Globus pallidus (tissue), 1 donor: ENCODE measurements around the gene FADS6.
"Not testable (repeated sequence)": the region's sequence is repeated elsewhere in the genome, so short reads cannot be mapped to it uniquely, and the experiment has no call there.

Experiments
- DNase-seq: peaks from one replicate; pipeline ENCODE4 v3.0.0-alpha.2; 2015; ENCODE audit warnings: low spot score

FADS6 gene

GRCh38 chr17:74921026-74921681 is 27.7 kb upstream of the FADS6 start:
- DNase-seq: no peak

DNA sequence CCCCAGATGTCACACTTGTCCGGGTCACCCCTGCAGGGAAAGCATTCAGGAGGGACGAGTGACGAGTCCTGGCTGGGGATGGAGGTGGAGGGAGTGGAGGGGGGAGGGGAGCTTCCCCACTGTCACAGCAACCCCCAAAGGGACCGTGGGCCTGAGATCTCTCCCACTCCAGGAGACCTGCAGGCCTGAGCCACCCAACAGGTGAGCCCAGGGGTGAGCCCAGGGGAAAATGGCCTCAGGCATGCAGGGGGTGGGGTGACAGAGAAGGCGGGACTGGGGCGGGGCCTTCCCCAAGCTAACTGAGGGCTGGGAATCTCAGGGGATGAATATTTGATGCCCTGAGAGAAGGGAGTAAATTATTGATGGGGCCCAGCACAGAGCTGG is 27.2 kb upstream of the FADS6 start:
- no peak for DNase-seq

GRCh38 chr17:74920306-74920620 is 26.8 kb upstream of the FADS6 start:
- DNase-seq: no peak

DNA sequence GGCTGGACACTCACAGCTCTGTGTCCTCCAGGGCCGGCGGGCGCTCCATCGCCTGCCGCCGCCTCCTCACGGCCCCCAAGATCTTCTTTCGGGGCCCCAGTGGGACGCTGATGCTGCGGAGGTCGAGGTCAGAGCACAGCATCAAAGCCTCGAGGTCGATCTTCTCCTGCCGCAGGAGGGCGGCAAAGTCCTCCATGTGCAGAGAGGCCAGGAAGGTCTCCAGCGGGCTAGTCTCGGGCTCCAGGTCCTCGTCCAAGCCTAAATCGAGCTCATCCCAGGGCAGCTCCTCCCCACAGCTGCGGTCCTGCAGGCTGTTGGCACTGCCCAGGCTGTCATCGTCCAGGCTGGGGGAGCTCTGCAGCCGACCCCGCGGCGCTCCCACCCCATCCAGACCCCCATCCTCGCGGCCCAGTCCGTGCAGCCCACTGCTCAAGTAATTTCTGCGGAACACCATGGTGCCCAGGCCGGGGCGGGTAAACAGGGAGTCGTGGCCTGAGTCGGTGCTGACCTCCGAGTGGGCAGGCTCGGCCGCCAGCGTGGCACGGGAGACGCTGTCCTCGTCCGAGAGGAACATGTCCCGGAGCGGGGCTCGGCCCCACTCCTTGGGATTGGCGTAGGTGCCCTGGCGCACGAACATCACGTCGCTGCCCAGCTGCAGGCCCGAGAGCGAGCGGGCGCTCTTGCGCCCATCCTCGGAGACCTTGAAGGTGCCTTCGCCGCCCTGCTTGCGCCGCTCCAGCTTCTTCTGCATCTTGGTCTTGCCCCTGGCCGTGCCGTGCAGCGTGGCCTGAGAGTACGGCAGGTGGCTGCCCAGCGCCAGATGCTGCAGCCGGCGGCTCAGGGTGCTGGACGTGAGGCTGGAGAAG is 26.2 kb upstream of the FADS6 start:
- DNase-seq: no peak

GRCh38 chr17:74918906-74919305 is 25.5 kb upstream of the FADS6 start:
- no peak for DNase-seq

- DNase-seq: peak; percentile 13
Measured at GRCh38 chr17:74917430-74917829, 24.0 kb upstream of the FADS6 start.

- no peak for DNase-seq
Measured at GRCh38 chr17:74916851-74917199, 23.4 kb upstream of the FADS6 start.

GRCh38 chr17:74916136-74916850 is 22.9 kb upstream of the FADS6 start:
- DNase-seq: no peak

DNA sequence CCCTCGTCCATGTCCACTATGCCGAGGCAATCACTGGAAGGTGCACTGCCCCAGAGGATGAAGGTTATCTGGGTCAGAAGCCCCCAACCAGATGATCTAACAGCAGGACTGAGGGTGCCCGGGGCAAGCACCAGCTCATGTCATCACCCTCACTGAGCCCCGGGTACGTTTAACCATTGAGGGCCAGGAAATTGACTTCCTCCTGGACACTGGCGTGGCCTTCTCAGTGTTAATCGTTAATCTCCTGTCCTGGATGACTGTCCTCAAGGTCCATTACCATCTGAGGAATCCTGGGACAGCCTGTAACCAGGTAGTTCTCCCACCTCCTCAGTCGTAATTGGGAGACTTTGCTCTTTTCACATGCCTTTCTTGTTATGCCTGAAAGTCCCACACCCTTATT is 18.0 kb upstream of the FADS6 start:
- DNase-seq: not testable (repeated sequence)

DNA sequence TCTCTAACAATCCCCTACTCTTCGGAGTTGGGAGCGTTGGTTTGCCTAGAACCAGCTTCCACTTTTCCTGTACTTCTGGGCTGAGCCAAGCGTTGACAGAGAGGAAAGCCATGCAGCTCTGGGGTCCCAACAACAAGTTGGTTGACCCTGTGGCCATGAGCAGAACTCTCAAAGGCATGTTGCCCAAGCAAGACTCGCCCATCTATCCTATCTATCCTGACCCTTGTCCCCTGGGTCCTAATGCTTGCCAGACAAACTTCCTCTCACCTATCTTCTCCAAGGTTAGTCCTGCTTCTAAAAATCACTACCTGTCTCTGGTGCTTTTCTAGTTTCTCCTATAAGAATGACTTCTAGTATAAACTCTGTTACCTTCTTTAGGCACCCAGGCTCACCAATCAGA is 15.7 kb upstream of the FADS6 start:
- not testable (repeated sequence) for DNase-seq

DNA sequence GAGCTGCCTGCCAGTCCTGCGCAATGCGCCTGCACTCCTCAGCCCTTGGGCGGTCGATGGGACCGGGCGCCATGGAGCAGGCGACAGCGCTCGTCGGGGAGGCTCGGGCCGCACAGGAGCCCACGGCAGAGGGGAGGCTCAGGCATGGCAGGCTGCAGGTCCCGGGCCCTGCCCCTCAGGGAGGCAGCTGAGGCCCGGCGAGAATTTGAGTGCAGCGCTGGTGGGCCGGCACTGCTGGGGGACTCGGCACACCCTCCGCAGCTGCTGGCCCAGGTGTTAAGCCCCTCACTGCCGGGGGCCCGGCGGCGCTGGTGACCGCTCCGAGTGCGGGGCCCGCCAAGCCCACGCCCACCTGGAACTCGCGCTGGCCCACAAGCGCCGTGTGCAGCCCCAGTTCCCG is 13.6 kb upstream of the FADS6 start:
- DNase-seq: no peak

DNA sequence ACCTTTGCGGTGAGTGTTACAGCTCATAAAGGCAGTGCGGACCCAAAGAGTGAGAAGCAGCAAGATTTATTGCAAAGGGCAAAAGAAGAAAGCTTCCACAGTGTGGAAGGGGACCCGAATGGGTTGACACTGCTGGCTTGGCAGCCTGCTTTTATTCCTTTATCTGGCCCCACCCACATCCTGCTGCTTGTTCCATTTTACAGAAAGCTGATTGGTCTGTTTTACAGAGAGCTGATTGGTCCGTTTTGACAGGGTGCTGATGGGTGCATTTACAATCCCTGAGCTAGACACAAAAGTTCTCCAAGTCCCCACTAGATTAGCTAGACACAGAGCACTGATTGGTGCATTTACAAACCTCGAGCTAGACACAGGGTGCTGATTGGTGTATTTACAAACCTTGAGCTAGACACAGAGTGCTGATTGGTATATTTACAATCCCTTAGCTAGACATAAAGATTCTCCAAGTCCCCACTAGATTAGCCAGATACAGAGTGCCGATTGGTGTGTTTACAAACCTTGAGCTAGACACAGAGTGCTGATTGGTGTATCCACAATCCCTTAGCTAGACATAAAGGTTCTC is 12.9 kb upstream of the FADS6 start:
- not testable (repeated sequence) for DNase-seq

GRCh38 chr17:74904687-74905409 is 11.4 kb upstream of the FADS6 start:
- DNase-seq: no peak

DNA sequence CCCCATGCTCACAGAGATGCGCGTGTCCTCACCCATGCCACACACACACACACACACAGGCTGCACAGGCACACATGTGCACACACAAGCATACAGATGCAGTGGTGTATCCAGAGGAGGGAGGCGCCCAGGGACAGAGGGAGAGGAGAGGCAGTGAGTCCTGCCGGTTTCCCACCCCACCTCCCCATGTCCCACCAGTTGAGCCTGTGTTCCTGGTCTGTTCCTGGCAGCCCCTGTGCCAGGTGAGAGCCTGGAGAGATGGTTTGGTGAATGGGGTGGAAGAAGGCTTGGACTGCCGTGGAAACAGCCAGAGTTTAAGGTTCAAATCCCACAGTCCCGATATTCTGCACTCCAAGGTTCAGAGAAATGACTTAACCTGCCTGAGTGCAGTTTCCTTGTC is 10.2 kb upstream of the FADS6 start:
- DNase-seq: no peak

DNA sequence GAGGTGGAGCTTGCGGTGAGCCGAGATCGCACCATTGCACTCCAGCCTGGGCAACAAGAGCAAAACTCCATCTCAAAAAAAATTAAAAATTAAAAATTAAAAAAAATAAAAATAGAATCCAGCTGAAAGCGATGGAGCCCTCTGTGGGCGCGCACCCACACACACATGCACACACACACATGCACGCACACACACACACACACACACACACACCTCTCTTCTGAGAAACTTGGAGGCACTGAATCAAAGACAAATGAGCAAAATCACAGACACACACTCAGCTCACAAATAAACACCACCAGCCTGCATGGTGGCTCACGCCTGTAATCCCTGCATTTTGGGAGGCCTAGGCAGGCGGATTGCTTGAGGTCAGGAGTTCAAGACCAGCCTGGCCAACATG is 9.6 kb upstream of the FADS6 start:
- no peak for DNase-seq

GRCh38 chr17:74901353-74902135 is 8.1 kb upstream of the FADS6 start:
- DNase-seq: no peak

GRCh38 chr17:74900208-74900607 is 6.8 kb upstream of the FADS6 start:
- no peak for DNase-seq

DNA sequence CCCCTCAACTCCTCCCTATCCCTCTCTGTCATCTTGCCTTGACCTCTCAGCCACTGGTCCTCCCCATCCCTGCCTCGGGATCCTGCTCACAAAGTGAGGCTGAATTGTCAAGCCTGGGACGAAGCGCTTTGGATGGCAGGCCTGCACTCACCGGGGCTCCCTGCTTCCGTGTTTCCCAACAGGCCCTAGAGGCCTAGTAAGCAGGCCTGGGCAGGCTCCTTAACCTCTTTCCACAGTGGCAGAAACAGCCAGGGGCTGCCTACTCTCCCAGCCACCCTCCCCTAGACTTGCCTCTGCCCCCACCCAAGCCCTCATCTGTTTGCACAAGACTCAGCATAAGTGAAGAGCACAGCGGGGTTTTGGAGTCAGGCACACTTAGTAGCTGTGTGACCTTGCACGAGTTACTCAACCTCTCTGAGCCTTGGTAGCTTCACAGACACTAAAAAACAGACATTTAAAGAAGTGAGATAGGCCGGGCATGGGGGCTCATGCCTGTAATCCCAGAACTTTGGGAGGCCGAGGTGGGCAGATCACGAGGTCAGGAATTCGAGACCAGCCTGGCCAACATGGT is 5.0 kb upstream of the FADS6 start:
- no peak for DNase-seq

DNA sequence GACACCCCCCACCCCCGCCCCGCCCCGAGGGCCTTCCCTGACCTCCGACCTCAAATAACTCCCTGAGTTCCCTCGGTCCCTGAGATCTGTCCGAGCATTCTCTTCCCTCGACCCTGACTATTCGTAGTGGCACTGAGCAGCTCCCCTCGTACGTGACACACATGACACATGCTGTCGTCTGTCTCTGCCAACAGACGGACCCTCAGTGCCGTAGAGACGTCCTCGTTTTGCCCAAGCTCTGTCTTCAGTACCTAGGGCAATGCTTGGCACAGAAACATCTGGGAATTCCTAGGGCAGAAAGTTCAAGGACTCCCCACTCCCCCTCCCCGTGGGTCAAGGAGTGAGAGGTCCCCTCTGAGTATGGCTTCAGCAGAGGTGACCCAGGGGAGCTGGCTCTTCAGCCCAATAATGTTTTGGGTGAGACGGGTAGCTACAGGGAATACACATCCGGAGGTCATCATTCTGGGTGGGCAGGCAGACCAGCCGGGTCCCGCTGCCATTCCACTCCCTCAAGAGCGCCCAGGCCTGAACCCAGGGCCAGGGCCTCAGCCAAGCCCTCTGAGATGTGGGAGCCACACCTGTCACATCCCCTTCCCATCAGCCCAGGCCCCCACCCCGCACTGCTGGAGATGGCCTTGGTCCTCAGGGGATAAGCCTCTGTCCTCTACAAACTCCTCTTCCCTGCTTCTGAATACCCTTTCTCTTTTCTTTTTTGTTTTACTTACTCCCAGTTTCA is 671 bp upstream of the FADS6 start:
- no peak for DNase-seq
